H1 (cell line): ENCODE results near the gene PORCN. TPM values are rescaled to one million over a fixed set of nuclear protein-coding genes. Genes with fewer than 3 reads are reported as not detected.

Experiments used
- ASH2L ChIP-seq: fragments of 200-600, 300-600 bp; sonication (generic); IDR thresholded peaks from one replicate; pipeline ENCODE4 v1.7.1; 2017; ENCODE audit warnings: low read length
- RAD21 ChIP-seq, 2 experiments: IDR thresholded peaks in 1 of 2; conservative IDR thresholded peaks in 1 of 2; 2 replicates each; pipeline ENCODE4 v1.6.1; 2011; ENCODE audit warnings: low read depth in 2 of 2, low read length in 2 of 2, improper control_type of control experiment in 1 of 2, inconsistent platforms in 1 of 2, mild to moderate bottlenecking in 1 of 2, moderate library complexity in 1 of 2
- RBBP5 ChIP-seq: IDR thresholded peaks from 2 replicates; pipeline ENCODE4 v1.7.1; 2012; ENCODE audit warnings: low read depth, mild to moderate bottlenecking, inconsistent platforms, low read length, moderate library complexity, borderline replicate concordance
- SAP30 ChIP-seq: fragments of 300-600 bp; sonication (generic); IDR thresholded peaks from 2 replicates; pipeline ENCODE4 v1.7.1; 2012; ENCODE audit warnings: low read length, moderate library complexity, mild to moderate bottlenecking, inconsistent platforms; ENCODE audit not compliant: insufficient read depth, insufficient replicate concordance
- SIN3A ChIP-seq, 2 experiments: IDR thresholded peaks in 1 of 2; conservative IDR thresholded peaks in 1 of 2; 2 replicates each; pipeline ENCODE4 v1.6.1; 2011 to 2012; ENCODE audit warnings: low read length in 2 of 2, improper control_type of control experiment in 1 of 2, low read depth in 1 of 2, mild to moderate bottlenecking in 1 of 2
- SIX5 ChIP-seq: IDR thresholded peaks from 2 replicates; pipeline ENCODE4 v1.6.1; 2011; ENCODE audit warnings: mild to moderate bottlenecking, low read depth, low read length
- TAF7 ChIP-seq: optimal IDR thresholded peaks from 2 replicates; pipeline ENCODE3; 2011; ENCODE audit warnings: low read depth, mild to moderate bottlenecking, inconsistent platforms, low read length, moderate library complexity, borderline replicate concordance
- TEAD4 ChIP-seq: IDR thresholded peaks from 2 replicates; pipeline ENCODE4 v1.6.1; 2012; ENCODE audit warnings: low read depth, low read length, inconsistent platforms, mixed read lengths
- YY1 ChIP-seq: IDR thresholded peaks from 2 replicates; pipeline ENCODE4 v1.6.1; 2011; ENCODE audit warnings: low read depth, mild to moderate bottlenecking, low read length
- polyA plus RNA-seq, 7 experiments: library from polyadenylated mRNA; depleted of rRNA in 3 of 7; stranded (reverse) in 5 of 7; unstranded in 2 of 7; fragments of >200 nt in 5 of 7; fragments of 200-250 nt in 2 of 7; gene quantifications; 1 replicate in 5 of 7; 2 replicates in 1 of 7; 4 replicates in 1 of 7; pipeline versions ENCODE4 v1.2.1 to v1.2.3, GENCODE V29; 2011 to 2013; ENCODE audit warnings: missing spikeins in 2 of 7, mixed read lengths in 2 of 7
- total RNA-seq: library from RNA; stranded (reverse); fragmentation: NEBNext Ultra II Directional; extraction: Animal tissue kit (Norgen Biotek cat#: 25700); gene quantifications from 2 replicates; pipeline ENCODE4 v1.2.1, GENCODE V29; 2021

The PORCN gene
- total and polyA plus RNA-seq, 2 of the 8 experiments (the other 6 are each of a cell fraction or from before 2014, with no cell fraction given): 14.6 to 34.1 TPM

- peak in 1 of 2 experiments; percentile 61; a peak in 1 of 4 replicates for TF ChIP-seq SIN3A (conservative IDR thresholded peaks at IDR 0.05 in 1 of 2, IDR thresholded peaks at IDR 0.05 in 1 of 2; ENCODE audit: low read depth in 1 of 2, low read length in 2 of 2)
- TF ChIP-seq YY1: peak; percentile 95
- TF ChIP-seq TEAD4: 0 out of 2 replicates have a peak, but pooled peaks have one; percentile 26
- no peak for TF ChIP-seq RAD21 (IDR thresholded peaks at IDR 0.05 in 1 of 2, conservative IDR thresholded peaks at IDR 0.05 in 1 of 2; ENCODE audit: low read depth in 2 of 2, low read length in 2 of 2)
- peak; percentile 43 for TF ChIP-seq ASH2L
- TF ChIP-seq TAF7: no peak
- TF ChIP-seq SIX5: peak; percentile 39
- no peak for TF ChIP-seq SAP30
- TF ChIP-seq RBBP5: no peak
Observed at GRCh38 chrX:48475774-48476577, 32.8 kb upstream of the PORCN start, which contains the start of gene FTSJ1 (continued).
